Subcutaneous adipose tissue (tissue), 4 donors: ENCODE results near the gene FRMPD1. TPM values are rescaled to one million over a fixed set of nuclear protein-coding genes. Genes with fewer than 3 reads are reported as not detected.

Source experiments
- total RNA-seq, 4 donors: library from RNA; depleted of rRNA; stranded (reverse); fragments of >200 nt; gene quantifications; one replicate each; pipeline ENCODE4 v1.1.0, GENCODE V29; 2016
- TF ChIP-seq, protein P1 (sequence below): fragments of 450-650 bp; IDR thresholded peaks from one replicate; pipeline ENCODE4 v1.5.1; 2016; ENCODE audit warnings: low read depth, mild to moderate bottlenecking, control low read depth, antibody characterized with exemption, moderate library complexity

Gene FRMPD1
- total RNA-seq, 4 donors from 2014 or later, result 0.19 to 1.0 (median 0.27) TPM

DNA sequence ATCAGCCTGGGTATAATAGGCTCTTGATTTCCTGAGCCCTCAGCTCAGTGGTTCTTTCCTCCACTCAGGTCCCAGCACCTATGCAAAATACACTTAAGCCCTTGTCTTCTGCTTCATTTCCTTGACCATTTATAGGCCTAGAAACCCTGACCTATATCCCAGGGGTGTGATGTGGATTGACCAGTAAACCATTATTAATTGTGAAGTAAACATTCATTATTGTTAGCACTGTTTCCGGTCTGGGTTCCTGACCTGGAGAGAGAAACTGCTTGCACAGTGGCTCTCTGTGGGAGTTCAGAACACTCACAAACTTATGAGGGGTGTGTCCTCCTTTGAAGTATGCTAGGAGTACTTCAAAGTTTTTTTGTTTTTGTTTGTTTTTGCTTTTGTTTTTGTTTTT, 38.8 kb upstream of the FRMPD1 start:
- TF ChIP-seq, protein P1, sequence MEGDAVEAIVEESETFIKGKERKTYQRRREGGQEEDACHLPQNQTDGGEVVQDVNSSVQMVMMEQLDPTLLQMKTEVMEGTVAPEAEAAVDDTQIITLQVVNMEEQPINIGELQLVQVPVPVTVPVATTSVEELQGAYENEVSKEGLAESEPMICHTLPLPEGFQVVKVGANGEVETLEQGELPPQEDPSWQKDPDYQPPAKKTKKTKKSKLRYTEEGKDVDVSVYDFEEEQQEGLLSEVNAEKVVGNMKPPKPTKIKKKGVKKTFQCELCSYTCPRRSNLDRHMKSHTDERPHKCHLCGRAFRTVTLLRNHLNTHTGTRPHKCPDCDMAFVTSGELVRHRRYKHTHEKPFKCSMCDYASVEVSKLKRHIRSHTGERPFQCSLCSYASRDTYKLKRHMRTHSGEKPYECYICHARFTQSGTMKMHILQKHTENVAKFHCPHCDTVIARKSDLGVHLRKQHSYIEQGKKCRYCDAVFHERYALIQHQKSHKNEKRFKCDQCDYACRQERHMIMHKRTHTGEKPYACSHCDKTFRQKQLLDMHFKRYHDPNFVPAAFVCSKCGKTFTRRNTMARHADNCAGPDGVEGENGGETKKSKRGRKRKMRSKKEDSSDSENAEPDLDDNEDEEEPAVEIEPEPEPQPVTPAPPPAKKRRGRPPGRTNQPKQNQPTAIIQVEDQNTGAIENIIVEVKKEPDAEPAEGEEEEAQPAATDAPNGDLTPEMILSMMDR, result no peak

DNA sequence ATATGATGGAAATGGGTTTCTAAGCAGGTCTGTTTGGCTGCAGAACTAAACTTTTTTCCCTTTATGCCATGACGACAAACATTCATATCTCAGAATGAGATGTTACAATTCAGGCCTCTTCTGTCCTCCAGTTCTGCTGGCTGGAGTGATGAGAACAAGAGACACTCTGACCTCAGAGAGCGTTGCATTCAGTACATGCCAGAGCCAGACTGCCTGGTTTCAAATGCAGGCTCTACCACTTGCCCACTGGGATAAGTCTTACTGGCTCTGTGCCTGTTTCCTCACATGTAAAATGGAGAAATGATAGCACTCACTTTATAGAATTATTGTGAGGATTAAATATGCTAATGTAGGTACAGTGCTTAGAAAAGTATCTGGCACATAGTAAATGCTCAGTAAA, 33.6 kb upstream of the FRMPD1 start:
- TF ChIP-seq, protein P1, result no peak

DNA sequence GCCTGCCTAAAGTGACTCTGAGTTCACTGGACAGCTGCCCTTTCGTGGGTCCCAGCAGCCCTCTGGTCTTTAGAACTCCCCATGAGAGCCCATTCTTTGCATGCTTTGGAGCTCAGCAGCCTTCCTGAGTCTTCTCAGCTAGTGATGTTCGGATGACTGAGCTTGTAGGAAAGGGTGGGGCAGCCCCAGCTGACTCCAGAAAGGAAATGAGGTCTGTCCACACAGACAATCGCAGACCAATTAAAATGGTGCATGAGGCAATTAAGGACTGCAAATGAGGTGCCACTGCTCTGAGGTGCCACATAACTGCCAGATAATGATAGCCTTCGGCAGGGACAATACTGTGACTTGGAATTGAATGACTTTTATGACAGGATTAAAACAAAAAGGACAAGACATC, 32.9 kb upstream of the FRMPD1 start:
- TF ChIP-seq, protein P1, result no peak

DNA sequence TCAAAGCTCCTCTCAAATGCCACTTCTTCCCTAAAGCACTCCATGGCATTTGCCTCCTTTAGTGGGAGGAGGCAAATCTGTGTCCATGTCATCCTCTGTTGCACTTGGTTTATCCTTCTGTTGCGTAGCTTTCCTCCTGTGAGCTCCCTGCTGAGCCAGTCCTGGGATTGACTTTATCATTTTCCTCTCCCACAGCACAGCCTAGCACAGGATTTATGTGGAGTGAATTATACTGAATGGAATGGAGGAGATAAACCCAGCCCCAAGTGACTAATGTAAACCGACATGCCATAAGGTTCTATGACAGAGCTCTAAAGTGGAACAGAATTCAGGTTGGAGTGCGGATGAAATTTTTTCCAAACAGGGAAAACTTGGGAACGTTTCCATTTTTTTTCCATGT, 31.9 kb upstream of the FRMPD1 start:
- TF ChIP-seq, protein P1, result no peak

DNA sequence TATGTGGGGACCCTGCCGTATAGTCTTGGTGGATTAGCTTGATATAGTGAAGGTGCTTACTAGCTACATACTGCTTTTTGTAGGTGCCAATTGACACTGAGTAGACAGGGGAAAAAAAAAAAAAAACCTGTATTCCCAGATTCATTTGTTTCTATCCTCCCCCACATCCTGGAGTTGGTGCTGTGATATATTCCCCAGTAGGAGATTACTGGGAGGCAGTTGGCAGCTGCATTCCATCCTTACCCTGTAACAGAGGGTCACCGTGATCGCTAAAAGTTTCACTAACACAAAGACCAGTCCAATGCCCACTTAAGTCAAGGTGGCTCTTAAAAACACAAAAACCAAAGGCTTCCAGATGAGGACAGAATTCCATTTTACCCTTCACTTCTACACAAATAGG, 30.9 kb upstream of the FRMPD1 start:
- TF ChIP-seq, protein P1, result no peak

DNA sequence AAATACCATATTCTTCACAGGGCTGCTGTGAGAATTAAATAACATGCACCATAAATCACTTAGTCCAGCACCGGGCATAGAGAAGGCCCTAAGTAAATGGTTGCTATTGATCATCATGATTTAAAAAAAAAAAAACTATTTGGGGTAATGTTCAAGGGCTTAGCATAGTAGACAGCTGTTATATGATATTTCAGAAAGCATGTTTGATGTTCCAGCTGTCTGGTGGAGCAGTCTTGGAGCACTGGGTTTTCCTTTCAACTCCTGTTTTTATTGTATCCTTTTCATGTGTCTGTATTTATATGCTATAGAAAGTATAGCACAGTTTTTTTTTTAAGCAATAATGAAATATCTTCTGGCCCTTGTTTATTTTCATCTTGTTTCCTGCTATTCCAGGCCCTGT, 30.4 kb upstream of the FRMPD1 start:
- TF ChIP-seq, protein P1, result no peak

DNA sequence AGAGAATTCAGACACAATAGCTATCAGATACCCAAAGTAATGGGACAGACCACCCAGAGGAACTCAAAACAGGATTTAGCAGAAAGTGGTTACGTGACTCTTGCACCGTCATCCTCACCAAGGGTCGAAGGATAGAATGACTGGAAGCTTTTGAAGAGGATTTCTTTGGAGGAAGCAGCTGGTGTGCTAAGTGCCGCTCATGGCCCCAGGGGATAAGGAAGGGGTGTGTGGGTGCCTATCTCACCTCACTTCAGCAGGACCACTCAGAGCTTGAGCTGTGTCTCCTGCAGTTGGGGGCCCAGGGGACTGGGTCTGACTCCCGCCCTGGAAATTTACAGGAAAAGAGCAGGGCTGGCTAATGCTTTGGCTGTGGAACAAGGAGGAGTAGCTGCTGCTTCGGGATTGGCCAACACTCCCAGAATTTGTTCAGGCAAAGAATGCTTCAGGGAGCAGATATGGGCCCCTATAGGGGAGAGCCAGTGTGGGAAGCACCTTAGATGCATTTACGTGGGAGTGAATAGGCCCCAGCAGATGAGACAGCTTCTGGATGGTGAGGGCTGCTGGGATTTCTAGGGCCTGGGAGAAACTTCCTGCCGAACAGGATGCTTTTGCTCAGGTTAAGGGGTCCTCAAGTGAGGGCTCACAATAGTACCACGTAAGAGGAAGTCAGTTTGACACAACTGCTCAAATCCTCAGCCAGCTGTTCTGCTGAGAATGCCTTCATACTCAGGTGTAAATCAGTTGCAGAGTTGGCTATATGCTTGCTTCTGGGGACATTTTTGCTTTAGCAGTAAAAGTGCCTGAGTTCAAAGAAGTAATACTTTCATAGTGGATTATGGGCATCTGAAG, 29.3 kb upstream of the FRMPD1 start:
- TF ChIP-seq, protein P1, result no peak
